PFSK-1 (cell line): ENCODE results near the gene CUX1.

Experiments
- POLR2AphosphoS5 ChIP-seq: IDR thresholded peaks from 2 replicates; pipeline ENCODE4 v1.6.1; 2012; ENCODE audit warnings: low read depth, mild to moderate bottlenecking, control low read depth, low read length, moderate library complexity
- REST ChIP-seq, 2 experiments: IDR thresholded peaks; 2 replicates each; pipeline versions ENCODE4 v1.6.1 to v1.8.0; 2011 to 2012; ENCODE audit warnings: low read depth in 2 of 2, low read length in 2 of 2, control low read depth in 1 of 2, inconsistent platforms in 1 of 2, mild to moderate bottlenecking in 1 of 2, moderate library complexity in 1 of 2; ENCODE audit not compliant: insufficient read depth in 1 of 2
- SIN3A ChIP-seq: IDR thresholded peaks from 2 replicates; pipeline ENCODE4 v1.6.1; 2012; ENCODE audit warnings: mild to moderate bottlenecking, low read length, moderate library complexity, borderline replicate concordance; ENCODE audit not compliant: insufficient read depth
- TAF1 ChIP-seq: IDR thresholded peaks from 2 replicates; pipeline ENCODE4 v1.6.1; 2012; ENCODE audit warnings: low read length, control low read depth, borderline replicate concordance; ENCODE audit not compliant: insufficient read depth

- TF ChIP-seq REST (IDR thresholded peaks at IDR 0.05; ENCODE audit: insufficient read depth in 1 of 2, low read depth in 2 of 2, low read length in 2 of 2) (no peak), POLR2AphosphoS5 (no peak), TAF1 (no peak), SIN3A (no peak)
Observed at GRCh38 chr7:102208826-102209225, 391.4 kb downstream of the CUX1 start.
